Measurements from ENCODE around the gene CDC20.

The CDC20 gene

DNA sequence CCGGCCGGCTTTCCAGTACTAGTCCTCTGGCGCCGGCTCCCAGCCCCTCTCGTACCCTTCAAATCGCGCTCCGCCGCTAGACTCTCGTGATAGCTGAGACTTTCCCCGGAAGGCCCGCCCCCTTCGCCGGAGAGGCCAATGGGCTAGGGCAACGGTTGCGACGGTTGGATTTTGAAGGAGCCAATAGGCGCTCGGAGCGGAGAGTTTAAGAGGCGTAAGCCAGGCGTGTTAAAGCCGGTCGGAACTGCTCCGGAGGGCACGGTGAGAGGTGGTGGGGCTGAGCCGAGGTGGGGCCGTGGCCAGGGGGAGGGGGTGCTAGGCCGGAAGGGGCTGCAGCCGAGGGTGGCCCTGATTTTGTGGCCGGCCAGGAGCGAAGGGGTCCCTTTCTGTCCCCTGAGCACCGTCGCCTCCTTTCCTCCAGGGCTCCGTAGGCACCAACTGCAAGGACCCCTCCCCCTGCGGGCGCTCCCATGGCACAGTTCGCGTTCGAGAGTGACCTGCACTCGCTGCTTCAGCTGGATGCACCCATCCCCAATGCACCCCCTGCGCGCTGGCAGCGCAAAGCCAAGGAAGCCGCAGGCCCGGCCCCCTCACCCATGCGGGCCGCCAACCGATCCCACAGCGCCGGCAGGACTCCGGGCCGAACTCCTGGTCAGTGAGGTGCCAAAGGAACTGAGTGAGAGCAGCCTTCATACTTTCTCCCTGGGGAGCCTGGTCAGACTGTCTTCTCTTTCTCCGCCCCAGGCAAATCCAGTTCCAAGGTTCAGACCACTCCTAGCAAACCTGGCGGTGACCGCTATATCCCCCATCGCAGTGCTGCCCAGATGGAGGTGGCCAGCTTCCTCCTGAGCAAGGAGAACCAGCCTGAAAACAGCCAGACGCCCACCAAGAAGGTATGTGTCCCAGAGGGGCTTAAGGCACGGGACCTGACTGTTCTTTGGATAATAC is at the start of gene CDC20:
CDC20 (plus strand) TSS at position 236 of the 948 bp plus-strand sequence; CDS start at position 471, 235 bp downstream.
- peak; percentile 100 for DNase-seq

GRCh38 chr1:43309405-43310025 is 49.3 kb upstream of the CDC20 start:
- no peak for DNase-seq

GRCh38 chr1:43311521-43311920 is 47.3 kb upstream of the CDC20 start:
- no peak for DNase-seq

DNA sequence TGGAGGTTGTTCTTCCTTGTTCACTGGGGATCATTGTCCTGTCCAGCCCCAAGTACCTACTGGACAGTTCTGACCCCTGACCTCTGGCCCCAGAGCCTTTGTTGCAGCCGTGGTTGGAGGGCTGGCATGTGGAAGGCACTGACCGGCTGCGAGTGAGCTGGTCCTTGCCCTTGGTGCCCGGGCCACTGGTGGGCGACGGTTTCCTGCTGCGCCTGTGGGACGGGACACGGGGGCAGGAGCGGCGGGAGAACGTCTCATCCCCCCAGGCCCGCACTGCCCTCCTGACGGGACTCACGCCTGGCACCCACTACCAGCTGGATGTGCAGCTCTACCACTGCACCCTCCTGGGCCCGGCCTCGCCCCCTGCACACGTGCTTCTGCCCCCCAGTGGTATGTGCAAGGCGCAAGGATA is 46.6 kb upstream of the CDC20 start:
- no peak for DNase-seq

GRCh38 chr1:43312663-43313515 is 45.9 kb upstream of the CDC20 start:
- no peak for DNase-seq

GRCh38 chr1:43313771-43314170 is 45.0 kb upstream of the CDC20 start:
- no peak for DNase-seq

- no peak for DNase-seq
These were observed 44.5 kb upstream of the CDC20 start for GRCh38 chr1:43314233-43314632.

DNA sequence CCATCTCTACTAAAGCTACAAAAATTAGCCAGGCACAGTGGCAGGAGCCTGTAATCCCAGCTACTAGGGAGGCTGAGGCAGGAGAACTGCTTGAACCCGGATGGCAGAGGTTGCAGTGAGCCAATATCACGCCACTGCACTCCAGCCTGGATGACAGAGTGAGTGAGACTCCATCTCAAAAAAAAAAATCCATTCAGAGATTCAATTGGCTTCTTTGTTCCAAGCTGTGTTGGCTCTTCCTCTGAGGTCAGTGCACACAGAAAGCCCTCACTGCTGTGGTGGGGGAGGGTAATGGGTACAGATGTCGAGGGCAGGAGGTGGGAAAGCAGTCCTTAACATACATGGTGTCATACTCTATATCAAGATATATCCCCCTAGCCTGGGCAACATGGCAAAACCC is 43.3 kb upstream of the CDC20 start:
- DNase-seq: no peak

GRCh38 chr1:43315963-43316737 is 42.6 kb upstream of the CDC20 start:
- no peak for DNase-seq

DNA sequence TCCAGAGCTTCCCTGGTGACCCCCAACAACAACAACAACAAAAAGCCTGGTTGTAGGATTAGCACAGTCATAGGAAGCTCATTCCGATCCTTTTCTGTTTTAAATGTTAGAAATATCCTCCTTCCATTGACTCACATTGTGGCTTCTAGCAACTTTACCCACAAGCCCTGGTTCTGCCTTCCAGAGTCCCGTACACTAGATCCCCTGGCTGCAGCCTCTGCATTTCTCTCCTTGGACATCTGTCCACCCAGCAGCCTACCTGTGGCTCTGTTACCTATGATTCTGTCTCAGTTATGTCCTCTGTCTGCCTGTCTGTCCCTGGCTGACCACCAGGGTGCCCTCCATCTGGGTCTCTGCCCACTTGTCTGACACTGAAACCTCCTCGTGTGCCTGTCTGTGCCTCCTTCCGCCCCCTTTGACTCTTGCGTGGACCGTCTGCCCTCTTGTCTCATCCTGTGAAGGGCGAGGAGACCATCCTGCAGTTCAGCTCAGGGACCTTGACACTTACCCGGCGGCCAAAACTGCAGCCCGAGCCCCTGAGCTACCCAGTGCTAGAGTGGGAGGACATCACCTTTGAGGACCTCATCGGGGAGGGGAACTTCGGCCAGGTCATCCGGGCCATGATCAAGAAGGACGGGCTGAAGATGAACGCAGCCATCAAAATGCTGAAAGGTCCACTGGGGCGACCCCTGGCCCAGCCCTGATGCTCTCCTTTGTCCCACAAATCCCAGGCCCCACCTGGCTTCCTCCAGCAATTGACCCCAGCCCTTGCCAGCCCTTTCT is 41.9 kb upstream of the CDC20 start:
- DNase-seq: no peak

GRCh38 chr1:43317817-43318471 is 40.8 kb upstream of the CDC20 start:
- no peak for DNase-seq

DNA sequence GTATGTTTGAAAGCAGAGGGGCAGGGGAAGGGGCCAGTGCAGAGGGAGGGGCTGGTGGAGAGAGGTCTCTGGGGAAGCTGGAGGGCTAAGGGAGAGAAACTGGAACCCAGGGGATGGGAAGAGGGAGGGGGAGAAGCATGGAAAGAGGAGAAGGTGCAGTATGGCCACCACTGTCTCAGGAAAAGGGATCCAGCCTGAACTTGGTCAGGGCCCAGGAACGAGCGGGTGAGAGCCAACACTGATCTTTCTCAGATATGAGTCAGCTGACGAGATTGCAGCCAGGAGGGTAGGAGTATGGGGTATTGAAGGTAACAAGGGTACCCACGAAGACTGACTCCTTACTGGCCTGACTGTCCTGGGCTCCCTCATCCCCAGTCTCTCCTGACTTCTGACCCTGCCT is 40.0 kb upstream of the CDC20 start:
- DNase-seq: no peak

GRCh38 chr1:43319288-43319687 is 39.5 kb upstream of the CDC20 start:
- no peak for DNase-seq

DNA sequence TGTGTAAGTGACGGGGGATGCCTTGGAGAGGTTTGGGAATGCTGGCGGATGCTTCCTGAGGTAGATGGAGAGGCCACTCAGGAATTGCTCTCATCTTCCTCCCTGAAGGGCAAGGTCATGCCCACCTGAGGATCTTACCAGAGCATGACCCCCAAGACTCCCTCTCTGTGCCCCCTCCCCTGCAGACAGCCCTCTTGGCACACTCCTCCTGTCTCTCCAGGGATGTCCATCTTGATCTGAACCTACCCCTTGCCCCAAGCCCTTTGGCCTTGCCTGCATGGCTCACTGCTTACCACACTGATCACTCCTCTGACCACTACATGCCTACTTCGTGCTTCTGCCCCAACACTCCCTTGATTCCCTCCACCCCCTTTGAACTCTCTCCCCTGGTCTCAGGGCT is 39.0 kb upstream of the CDC20 start:
- DNase-seq: no peak

GRCh38 chr1:43321331-43321891 is 37.4 kb upstream of the CDC20 start:
- no peak for DNase-seq

GRCh38 chr1:43322506-43322905 is 36.3 kb upstream of the CDC20 start:
- DNase-seq: no peak

GRCh38 chr1:43324810-43325209 is 34.0 kb upstream of the CDC20 start:
- DNase-seq: no peak

GRCh38 chr1:43325381-43325780 is 33.4 kb upstream of the CDC20 start:
- no peak for DNase-seq

DNA sequence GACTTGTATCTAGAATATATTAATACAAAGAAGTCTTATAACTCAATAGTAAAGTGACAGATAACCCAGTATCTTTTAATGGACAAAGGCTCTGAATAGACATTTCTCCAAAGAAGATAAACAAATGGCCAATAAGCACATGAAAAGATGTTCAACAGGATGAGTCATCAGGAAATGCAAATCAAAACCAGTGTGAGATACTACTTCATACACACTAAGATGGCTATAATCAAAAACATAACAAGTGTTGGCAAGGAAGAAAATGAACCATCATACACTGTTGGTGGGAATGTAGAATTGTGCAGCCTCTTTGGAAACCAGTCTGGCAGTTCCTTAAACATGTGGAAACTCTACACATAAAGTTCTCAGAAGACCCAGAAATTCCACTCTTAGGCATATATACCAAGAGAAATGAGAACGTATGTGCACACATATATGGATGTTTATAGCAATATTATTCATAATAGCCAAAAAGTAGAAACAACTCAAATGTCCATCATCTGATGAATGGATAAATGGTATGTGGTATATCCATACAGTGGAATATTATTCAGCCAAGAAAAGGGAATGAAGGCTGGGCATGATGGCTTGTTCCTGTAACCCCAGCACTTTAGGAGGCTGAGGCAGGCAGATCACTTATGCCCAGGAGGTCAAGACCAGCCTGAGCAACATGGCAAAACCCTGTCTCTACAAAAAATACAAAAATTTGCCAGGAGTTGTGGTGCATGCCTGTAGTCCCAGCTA is 31.1 kb upstream of the CDC20 start:
- no peak for DNase-seq

All from RPMI8226 (cell line).